COLO829 (cell line): Measurements from ENCODE around the gene IL1RAPL1.

ENCODE experiments used
- DNase-seq: peaks from one replicate; pipeline ENCODE4 v3.0.0; 2012; ENCODE audit warnings: low spot score

The IL1RAPL1 gene

DNA sequence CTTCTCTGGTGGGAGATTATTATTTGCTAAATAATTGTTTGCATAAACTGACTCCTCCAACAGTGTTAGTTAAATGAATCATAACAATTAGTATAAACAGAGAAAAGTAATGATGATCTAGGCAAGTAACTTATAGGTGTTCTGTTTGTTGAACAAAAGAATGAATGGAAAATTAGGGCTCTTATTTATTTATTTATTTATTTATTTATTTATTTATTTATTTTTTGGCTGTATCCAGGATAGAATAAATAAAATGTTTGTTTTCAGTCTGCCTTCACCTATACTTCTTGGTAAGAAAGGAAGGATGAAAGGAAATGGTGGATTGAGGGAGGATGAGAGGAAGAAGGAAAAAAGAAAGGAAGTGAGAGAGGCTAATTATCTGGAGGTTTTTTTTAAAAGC is 1066.5 kb downstream of the IL1RAPL1 start:
- DNase-seq = no peak

DNA sequence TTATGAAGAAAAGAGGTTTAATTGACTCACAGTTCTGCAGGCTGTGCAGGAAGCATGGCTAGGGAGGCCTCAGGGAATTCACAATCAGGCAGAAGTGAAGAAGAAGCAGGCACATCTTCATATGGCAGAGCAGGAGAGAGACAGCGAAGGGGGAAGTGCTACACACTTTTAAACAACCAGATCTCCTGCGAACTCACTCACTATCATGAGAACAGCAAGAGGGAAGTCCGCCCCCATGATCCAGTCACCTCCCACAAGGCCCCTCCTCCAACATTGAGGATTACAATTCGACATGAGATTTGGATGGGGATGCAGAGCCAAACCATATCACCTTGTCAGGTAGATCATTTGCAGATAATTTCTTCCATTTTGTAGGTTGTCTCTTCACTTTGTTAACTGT is 1072.7 kb downstream of the IL1RAPL1 start:
- no peak for DNase-seq

DNA sequence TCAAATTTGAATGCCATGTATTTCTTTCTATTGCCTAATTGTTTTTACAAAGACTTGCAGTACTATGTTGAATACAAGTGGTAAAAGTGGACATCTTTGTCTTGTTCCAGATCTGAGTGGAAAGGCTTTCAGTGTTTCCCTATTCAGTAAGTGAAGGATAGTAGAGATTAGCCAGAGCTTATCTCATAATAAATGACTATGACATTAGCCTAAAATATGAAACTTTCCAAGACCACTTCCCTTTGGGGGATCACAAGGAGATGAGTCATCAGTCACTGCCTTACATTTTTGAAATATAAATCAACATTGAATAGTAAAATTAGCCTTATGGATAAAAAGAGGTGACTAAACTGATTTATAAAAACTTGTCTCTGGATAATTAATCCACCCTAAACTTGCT is 1074.0 kb downstream of the IL1RAPL1 start:
- DNase-seq = peak; percentile 18

DNA sequence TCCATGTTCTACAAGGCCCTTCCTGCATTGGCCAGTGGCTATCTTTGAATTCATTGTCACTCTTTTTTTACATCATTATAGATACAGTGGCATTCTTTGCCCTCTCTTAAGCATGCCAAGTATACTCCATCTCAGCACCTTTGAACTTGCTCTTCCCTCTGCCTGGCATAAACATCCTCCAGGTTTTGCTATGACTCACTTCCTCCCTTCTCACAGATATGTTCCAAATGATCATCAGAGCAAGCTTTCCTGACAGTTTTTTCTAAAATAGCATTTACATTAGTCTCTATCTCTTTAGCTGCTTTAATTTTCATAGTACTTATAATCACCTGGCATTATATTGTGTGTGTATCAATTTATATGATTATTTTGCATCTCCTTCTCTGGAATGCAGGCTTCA is 1074.9 kb downstream of the IL1RAPL1 start:
- peak; percentile 55 for DNase-seq

DNA sequence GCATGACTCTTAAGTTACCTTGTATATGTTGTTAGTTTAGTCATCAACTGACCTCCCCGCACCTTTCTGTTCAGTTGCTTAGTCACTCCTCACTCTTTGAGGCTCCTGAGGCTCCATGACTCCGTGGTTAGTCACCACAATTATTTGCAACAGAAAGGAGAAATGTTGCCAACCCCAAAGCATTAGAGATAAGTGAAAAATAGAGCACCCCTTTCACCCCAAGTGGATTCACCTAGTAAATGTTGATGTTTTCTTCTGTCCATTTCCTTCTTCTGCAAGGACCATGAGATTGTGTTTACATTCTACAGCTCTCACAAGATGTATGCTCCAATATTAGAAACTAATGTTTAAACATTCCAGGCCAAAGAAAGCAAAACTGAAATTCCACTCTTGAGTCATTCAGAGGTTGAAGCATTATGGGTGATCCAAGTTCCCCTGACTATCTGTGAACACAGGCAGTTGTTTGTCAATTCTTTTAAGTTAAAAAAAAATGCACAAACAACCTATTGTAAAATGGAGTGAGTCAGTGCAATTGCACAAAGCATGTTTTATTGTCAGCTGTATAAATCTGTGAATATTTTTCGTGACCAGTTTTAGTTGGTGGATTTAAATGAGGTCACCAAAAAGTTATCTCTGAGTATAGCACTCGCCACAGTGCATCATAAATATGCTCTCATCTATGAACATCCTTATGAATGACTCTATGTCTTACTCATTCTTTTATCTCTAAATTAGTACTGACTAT is 1075.7 kb downstream of the IL1RAPL1 start:
- DNase-seq = peak; percentile 83

DNA sequence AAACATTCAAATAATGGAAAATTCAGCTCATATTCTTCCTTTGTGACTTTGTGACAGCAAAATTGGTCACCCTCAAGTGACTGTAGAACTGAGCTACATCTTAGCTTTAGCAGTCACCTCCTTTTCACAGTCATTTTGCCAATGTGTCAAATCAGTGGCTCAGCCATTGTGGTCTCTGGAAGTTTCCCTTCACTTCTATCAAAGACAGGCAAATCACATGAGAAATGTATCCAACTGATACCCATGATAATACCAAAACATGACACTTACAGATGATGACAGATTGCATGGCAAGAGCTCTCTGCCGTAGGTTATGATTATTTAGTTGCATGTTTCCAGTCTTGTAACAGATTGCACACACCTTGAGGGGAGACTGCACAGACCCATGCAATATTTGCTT is 1078.3 kb downstream of the IL1RAPL1 start:
- DNase-seq = no peak

DNA sequence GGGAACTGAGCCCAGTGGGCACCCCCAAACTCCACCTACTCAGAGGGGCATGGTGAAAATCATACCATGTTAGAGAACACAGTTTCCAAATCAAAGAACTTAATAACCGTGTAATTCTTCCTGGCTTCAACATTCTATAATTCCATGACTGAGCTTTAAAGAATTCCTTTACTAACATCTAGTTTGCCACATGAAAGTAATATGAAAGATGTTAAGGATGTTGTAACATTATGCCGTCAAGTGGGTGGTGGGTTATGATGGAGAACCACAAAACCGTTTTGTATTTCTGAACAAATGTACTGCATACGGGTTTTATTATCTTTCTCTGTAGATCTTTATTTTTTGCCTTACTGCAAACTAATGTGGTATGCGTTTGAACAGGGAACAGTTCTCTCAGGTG is 1079.1 kb downstream of the IL1RAPL1 start:
- peak; percentile 45 for DNase-seq

DNA sequence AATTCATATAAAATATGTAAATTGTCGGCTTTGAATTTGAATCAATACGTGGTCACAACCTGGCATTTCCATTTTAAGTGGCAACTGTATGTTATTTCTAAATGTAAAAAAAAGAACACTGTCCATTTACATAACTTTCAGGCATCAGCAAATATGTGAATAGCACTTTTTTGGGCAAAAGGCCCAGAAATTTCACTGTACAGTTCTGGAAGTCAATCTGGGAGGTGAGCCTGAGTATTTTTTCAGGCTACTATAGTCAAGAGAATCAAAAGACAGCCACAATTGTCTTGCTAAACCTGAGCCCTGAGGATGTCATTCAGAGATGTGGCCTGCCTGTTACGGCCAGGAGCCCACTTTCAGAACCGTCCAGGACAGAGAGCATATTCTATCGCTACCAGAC is 1084.2 kb downstream of the IL1RAPL1 start:
- DNase-seq = no peak

DNA sequence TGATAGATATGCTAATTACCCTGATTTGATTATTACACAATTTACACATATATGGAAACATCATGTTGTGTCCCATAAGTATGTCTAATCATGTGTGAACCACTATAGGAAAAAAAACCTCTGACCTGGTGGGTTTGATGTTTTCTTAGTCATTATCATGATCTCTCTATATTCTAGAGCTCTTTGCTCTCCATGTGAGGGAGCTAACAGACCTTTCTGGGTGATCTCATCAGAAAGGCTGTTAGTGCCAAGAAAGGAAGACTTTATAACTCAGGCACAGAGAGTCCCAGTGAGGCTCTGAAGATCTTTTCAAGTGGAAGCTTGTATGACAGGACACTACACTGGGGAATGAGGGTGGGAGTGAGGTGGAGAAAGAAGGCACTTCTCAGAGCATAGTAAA is 1100.4 kb downstream of the IL1RAPL1 start:
- DNase-seq = peak; percentile 13

DNA sequence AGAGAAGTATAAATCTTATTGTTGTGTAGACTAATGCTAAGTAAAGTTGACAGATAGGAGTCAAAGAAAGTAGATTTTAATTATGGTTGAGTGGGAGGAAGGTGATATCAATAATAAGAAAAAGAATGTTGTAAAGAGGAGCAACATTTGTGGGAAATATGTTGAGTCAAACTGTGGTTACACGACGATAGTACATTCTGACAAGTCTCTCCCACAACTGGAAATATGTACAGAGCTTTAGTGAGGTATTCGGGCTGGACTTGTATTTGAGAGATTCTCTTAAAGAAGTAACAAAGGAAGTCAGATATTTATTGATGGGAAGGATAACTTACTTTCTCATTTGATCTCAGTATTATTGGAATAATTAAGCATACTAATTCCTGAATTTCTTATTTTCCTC is 1102.8 kb downstream of the IL1RAPL1 start:
- DNase-seq = no peak

DNA sequence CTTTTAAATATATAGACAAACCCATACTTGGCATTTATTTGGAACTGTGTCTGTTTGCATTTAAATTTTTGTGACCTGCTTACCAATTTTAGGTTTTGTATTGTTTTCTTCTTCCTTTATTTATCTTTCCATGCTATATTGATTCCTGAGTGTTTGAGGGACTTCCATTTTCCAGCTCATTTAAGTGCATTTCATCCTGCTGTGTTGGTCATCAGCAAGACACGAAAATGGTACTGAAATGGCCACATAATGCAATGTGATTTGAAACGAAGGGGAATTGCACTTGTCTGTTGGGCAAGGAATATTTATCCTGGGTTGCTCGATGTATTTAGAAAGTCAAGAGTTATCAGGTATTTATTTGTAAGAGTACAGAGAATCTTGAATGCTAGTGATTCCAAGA is 1103.8 kb downstream of the IL1RAPL1 start:
- no peak for DNase-seq

DNA sequence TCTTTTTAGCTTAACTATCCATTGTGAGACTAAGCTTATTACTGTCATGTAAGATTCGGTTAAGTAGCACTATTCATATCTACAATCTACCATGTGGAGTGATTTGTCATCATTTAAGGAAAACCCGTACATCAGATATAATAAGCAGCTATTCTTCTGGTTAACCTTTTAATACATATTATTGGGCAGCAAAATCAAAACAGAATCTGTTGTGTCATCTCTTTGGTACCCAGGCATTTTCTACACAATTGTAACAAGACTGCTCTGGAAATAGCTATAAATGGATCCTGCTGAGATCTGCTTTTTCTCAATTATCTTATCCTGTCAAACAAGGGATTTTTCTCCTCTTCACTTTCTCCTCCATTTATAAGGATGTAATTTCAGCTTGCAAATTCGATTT is 1106.7 kb downstream of the IL1RAPL1 start:
- no peak for DNase-seq

DNA sequence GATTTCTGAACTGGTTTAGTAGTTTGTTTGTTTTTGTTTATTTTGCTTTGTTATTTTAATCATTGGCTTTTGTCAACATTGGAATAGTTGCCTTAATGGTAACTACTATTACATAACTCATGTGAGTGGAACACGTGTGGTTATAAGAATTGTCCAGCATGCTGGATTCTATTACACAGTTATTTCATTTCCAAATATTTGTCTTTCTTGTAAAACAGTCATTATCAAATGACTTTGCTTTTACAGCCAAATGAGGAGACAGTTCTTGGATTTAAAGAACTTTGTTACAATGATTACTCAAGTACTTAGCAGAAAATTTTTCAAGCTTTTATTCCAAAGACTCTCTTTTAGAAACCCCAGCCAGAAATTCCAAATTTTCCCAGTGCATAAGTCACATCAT is 1112.0 kb downstream of the IL1RAPL1 start:
- no peak for DNase-seq

DNA sequence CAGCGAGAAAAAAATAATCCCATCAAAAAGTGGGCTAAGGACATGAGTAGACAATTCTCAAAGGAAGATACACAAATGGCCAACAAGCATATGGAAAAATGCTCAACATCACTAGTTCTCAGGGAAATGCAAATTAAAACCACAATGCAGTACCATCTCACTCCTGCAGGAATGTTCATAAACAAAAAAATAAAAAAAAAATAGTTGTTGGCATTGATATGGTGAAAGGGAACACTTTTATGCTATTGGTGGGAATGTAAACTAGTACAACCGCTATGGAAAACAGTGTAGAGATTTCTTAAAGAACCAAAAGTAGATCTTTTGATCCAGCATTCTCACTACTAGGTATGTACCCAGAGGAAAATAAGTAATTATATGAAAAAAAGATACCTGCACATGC is 1119.8 kb downstream of the IL1RAPL1 start:
- no peak for DNase-seq

DNA sequence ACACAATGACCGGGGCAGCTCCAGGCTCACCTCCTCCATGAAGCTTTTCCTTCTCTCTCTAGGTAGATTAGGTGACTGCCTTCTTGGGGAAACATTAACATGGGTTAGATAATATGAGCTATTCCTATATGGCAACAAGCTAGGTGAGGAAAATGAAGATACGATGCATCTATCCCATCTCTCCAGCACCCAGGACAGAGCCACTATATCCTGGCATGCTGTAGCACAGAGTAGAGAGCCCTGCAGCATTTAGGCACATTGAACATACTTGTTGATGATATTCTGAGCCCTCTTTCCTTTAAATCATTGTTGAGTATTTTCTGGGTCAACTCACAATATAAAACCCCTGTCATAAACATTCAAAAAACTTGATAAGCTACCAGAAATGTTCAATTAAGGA is 1133.9 kb downstream of the IL1RAPL1 start:
- DNase-seq = no peak

DNA sequence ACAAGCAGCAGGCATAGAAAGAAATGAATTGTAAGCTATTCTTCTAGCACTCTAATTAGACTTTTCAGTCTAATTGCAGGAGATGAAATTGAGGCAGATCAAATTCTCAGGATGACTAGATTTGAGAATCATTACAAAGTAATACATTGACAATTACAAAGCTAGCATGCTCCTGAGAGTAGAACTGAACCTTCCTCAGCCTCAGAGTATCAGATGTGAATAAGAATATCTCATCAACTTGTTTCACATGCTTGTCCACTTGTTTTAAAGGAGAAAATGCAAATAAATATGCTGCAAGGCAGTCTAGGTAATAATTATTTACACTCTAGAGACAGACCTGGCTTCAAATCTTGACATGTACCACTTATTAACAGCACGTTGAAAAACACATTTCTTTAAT is 1137.1 kb downstream of the IL1RAPL1 start:
- DNase-seq = no peak

DNA sequence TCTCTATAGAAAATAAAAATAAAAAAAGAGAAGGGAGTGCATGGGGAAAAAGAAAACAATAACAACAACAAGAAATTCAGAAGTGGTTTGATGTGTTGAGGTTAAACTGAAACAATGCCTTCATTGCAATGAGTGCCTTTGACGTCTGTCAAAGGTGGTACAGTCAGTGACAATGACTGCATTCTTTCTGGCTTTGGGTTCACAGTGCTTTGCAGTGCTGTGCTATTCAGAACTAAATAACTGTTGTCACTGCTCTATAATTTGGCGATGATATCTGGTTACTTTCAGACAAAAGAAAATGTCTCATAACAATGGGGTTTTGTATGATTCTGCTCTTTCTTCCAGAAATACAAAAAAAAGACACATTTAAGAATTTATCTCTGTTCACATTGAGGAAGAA is 1139.6 kb downstream of the IL1RAPL1 start:
- DNase-seq = no peak

DNA sequence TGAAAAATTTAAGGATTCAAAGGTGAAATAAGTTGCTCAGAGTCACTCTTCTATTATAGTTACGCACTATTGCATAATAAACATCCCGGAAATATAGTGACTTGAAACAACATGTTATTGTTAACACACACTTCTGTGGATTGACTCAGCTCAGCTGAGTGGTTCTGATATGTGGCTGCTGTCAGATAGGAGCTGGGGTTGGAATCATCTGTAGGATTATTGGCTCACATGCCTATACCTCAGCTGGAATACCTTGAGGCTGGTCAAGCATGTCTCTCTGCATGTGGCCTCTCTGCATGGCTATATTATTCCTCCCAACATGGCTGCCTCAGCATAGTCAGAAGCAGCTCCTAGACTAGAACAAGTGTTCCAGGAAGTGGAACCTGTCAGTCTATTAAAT is 1141.4 kb downstream of the IL1RAPL1 start:
- DNase-seq = no peak

DNA sequence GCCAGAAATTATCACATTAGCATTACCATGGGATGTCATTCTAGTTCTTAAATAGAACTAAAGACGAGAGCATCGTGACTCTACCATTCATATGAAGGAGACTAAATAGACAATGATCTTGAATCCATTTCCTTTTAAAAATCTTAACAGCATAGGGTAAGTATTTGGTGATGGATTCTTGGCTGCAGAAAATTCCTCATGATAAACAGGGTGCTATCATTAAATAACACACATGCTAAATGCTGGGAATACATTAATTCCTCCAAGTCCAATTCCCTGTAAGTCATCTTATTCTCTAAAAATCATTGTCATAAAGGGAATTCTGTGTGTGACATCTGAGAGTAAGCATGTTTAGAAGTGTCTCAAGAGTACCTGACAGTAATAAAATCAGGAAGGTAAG is 1157.7 kb downstream of the IL1RAPL1 start:
- DNase-seq = no peak

DNA sequence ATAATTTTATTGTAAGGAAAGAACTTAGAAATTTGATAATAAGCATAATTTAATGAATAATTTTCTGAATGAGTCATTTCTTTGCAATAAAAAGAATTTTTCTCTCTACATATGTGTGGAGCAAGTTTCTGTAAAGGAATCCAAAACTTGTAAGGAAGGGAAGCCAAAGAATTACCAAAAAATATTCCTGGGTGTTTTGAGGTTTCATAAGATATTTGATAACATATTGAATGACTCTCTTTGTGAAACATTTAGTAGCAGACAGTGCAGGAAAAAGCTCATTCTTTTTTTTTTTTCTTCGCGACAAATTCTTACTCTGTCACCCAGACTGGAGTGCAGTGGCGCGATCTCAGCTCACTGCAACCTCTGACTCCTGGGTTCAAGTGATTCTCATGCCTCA is 1159.1 kb downstream of the IL1RAPL1 start:
- no peak for DNase-seq

DNA sequence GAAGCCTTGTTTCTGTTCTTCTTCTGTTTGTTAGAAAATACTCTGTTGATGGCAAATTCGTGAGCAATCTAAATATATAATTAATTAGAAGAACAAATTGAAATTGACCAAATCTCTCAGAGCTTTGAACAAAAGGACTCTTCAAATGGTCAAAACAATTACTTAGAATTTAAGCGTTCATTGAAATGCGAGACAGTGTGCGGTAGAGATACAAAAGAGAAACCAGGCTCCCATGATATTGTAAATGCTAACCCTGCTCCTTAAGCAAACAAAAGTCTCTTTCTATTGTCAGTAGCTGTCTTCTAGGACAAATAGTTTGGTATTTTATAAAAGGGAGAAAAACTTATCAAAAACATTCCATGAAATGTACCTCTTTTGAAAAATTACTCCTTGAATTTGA is 1174.8 kb downstream of the IL1RAPL1 start:
- no peak for DNase-seq

DNA sequence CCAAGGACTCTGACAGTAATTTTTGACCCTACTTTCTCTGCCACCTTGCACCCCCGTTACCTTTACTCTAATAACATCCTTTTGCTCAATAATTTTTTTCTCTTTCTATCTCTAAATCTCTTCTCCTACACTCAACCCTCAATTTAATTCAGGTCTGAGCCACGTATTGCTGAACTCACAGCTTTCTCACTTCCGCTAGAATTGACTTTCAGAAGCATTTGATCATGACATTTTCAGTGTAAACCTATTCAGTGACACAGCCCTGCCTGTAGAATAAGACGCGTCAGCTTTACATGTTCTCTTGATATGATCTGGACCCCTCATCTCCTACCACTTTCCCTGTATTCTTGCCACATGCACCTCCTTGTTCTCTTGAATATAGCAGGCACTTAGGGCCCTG is 1188.6 kb downstream of the IL1RAPL1 start:
- DNase-seq = no peak

DNA sequence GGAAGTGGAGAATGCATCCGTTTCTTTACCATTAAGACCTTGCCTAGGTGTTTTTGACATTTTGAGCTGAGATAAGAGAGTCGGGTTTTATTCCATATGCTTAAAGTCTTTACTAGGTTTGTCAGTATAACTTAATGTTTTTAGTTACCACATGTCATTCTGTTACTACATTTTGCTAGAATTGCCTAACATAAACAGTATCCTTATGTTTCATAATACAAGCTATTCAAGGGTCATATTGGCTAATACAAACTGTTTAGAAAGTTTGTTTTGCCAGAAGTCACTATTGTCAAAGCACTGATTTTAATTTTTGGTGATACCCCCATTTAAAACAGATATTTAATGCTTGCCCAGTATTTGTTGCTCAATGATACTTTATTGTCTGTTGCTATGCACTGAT is 1200.4 kb downstream of the IL1RAPL1 start:
- DNase-seq = no peak

DNA sequence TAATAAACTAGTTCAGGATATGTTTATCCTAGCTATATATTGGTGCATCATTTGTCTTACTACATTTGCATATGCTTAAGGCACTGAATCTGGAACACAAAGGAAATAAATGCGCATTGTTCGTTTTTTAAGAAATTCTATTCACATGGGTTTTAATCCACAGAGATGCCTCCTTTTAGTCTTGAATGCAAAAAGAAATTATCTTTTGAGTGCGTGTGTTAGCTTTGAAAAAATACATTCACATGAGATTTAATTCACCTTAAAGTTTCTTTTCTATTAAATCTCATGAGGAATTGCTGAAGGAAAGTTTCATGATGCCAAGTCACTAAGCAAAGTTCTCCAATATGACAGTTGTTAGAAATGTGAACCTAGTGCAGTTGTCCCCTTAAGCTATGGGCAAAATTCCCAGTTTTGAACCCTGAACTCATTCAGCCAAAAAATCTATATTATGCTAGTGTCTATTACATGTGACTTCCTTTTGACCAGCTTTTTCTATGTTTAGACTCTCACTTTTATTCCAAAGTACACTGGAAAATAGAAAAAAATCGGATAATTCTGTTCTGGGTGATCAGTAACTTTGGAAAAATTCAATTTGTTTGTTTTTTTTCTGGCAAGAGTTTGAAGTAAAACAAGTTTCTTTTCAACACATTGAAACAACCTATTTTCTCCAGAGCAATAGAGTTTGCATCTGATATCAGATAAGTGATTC is 1201.9 kb downstream of the IL1RAPL1 start:
- DNase-seq = no peak
